ENCODE measurements around the gene HS1BP3. TPM values are rescaled to one million over a fixed set of nuclear protein-coding genes. Genes with fewer than 3 reads are reported as not detected.
A peak's percentile ranks its signal among the peaks of the same experiment; 100 is the strongest.

HS1BP3 gene
- total and polyA plus RNA-seq, 2 of the 13 experiments (the other 11 are each of a cell fraction or from before 2014, with no cell fraction given) = 15.2 to 22.0 TPM

DNA sequence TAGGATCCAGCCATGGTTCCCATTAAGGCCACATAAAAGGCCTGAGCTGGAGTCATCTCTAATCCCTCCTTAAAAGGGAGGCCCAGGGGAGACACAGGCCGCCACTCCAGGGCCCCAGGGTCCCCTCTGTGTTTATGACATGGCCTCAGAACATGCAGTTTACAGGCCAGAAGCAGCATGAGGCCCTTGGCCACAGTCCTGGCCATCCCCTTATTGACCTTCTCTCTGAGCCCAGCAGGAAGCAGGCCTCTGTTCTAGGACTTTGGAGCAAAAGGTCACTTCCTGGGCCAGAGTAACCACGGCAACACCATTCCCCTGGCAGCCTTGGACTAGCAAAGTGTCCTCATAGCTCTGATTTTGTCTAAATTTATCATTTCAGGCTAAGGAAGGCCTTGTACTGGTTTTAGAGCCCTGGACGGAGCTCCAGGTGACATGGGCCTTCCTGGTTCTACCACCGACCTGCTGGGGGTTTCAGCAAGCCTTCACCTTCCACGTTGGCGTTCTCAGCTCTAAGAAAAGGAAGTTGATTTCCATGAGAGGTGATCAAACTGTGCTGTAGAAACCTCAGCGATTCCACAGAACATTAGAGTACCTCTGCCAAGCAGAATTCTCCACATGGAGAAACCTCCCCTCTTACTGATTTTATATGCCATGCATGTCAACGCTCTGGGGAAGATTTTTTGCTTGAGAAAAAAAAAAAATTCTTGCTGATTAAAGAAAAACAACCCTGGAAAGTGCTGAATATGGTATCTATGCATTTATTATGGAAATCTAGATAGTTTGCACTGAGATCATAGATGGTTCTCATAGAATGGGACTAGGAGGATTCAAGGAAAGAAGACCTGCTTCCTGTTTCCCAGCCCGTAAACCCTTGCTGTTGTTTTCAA lies 53.7 kb downstream of the HS1BP3 start (continued):
- TF ChIP-seq, protein P1, sequence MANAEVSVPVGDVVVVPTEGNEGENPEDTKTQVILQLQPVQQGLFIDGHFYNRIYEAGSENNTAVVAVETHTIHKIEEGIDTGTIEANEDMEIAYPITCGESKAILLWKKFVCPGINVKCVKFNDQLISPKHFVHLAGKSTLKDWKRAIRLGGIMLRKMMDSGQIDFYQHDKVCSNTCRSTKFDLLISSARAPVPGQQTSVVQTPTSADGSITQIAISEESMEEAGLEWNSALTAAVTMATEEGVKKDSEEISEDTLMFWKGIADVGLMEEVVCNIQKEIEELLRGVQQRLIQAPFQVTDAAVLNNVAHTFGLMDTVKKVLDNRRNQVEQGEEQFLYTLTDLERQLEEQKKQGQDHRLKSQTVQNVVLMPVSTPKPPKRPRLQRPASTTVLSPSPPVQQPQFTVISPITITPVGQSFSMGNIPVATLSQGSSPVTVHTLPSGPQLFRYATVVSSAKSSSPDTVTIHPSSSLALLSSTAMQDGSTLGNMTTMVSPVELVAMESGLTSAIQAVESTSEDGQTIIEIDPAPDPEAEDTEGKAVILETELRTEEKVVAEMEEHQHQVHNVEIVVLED (CRISPR knock-in tag; IDR thresholded peaks at IDR 0.05; ENCODE audit: borderline replicate concordance) = peak; percentile 74; the same call in 1 of the 2 replicates
- peak; percentile 90 for TF ChIP-seq MEIS2 (CRISPR knock-in tag; IDR thresholded peaks at IDR 0.05)
- TF ChIP-seq ZNF839 (CRISPR knock-in tag; IDR thresholded peaks at IDR 0.05; ENCODE audit: borderline replicate concordance) = no peak
- no peak for TF ChIP-seq EED (CRISPR knock-in tag; IDR thresholded peaks at IDR 0.05)
- TF ChIP-seq, protein P2, sequence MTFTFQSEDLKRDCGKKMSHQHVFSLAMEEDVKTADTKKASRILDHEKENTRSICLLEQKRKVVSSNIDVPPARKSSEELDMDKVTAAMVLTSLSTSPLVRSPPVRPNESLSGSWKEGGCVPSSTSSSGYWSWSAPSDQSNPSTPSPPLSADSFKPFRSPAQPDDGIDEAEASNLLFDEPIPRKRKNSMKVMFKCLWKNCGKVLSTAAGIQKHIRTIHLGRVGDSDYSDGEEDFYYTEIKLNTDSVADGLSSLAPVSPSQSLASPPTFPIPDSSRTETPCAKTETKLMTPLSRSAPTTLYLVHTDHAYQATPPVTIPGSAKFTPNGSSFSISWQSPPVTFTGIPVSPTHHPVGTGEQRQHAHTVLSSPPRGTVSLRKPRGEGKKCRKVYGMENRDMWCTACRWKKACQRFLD (CRISPR knock-in tag; IDR thresholded peaks at IDR 0.05; ENCODE audit: borderline replicate concordance) = peak; percentile 55
- TF ChIP-seq ZNF484 (CRISPR knock-in tag; IDR thresholded peaks at IDR 0.05; ENCODE audit: borderline replicate concordance, low read depth) = no peak
- TF ChIP-seq, protein P3, sequence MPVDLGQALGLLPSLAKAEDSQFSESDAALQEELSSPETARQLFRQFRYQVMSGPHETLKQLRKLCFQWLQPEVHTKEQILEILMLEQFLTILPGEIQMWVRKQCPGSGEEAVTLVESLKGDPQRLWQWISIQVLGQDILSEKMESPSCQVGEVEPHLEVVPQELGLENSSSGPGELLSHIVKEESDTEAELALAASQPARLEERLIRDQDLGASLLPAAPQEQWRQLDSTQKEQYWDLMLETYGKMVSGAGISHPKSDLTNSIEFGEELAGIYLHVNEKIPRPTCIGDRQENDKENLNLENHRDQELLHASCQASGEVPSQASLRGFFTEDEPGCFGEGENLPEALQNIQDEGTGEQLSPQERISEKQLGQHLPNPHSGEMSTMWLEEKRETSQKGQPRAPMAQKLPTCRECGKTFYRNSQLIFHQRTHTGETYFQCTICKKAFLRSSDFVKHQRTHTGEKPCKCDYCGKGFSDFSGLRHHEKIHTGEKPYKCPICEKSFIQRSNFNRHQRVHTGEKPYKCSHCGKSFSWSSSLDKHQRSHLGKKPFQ (CRISPR knock-in tag; IDR thresholded peaks at IDR 0.05; ENCODE audit: insufficient replicate concordance) = peak; percentile 93
- TF ChIP-seq, protein P4, sequence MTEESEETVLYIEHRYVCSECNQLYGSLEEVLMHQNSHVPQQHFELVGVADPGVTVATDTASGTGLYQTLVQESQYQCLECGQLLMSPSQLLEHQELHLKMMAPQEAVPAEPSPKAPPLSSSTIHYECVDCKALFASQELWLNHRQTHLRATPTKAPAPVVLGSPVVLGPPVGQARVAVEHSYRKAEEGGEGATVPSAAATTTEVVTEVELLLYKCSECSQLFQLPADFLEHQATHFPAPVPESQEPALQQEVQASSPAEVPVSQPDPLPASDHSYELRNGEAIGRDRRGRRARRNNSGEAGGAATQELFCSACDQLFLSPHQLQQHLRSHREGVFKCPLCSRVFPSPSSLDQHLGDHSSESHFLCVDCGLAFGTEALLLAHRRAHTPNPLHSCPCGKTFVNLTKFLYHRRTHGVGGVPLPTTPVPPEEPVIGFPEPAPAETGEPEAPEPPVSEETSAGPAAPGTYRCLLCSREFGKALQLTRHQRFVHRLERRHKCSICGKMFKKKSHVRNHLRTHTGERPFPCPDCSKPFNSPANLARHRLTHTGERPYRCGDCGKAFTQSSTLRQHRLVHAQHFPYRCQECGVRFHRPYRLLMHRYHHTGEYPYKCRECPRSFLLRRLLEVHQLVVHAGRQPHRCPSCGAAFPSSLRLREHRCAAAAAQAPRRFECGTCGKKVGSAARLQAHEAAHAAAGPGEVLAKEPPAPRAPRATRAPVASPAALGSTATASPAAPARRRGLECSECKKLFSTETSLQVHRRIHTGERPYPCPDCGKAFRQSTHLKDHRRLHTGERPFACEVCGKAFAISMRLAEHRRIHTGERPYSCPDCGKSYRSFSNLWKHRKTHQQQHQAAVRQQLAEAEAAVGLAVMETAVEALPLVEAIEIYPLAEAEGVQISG (CRISPR knock-in tag; IDR thresholded peaks at IDR 0.05) = peak; percentile 84
- TF ChIP-seq, protein P5, sequence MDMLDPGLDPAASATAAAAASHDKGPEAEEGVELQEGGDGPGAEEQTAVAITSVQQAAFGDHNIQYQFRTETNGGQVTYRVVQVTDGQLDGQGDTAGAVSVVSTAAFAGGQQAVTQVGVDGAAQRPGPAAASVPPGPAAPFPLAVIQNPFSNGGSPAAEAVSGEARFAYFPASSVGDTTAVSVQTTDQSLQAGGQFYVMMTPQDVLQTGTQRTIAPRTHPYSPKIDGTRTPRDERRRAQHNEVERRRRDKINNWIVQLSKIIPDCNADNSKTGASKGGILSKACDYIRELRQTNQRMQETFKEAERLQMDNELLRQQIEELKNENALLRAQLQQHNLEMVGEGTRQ (IDR thresholded peaks at IDR 0.05; ENCODE audit: low read depth, low read length) = no peak
- TF ChIP-seq, protein P5 (CRISPR knock-in tag; IDR thresholded peaks at IDR 0.05; ENCODE audit: borderline replicate concordance) = no peak
- no peak; the same call in 1 of the 2 replicates for TF ChIP-seq GTF3A (CRISPR knock-in tag; conservative IDR thresholded peaks at IDR 0.05)
- TF ChIP-seq DNMT1 (CRISPR knock-in tag; IDR thresholded peaks at IDR 0.05) = no peak; the same call in none of the 2 replicates
- TF ChIP-seq, protein P6, sequence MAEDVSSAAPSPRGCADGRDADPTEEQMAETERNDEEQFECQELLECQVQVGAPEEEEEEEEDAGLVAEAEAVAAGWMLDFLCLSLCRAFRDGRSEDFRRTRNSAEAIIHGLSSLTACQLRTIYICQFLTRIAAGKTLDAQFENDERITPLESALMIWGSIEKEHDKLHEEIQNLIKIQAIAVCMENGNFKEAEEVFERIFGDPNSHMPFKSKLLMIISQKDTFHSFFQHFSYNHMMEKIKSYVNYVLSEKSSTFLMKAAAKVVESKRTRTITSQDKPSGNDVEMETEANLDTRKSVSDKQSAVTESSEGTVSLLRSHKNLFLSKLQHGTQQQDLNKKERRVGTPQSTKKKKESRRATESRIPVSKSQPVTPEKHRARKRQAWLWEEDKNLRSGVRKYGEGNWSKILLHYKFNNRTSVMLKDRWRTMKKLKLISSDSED (CRISPR knock-in tag; IDR thresholded peaks at IDR 0.05) = no peak
- TF ChIP-seq, protein P7, sequence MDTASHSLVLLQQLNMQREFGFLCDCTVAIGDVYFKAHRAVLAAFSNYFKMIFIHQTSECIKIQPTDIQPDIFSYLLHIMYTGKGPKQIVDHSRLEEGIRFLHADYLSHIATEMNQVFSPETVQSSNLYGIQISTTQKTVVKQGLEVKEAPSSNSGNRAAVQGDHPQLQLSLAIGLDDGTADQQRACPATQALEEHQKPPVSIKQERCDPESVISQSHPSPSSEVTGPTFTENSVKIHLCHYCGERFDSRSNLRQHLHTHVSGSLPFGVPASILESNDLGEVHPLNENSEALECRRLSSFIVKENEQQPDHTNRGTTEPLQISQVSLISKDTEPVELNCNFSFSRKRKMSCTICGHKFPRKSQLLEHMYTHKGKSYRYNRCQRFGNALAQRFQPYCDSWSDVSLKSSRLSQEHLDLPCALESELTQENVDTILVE (CRISPR knock-in tag; IDR thresholded peaks at IDR 0.05) = peak; percentile 89; the same call in 1 of the 2 replicates

Data from HepG2 (cell line).